Measurements from ENCODE around the gene HCFC1. TPM values are rescaled to one million over a fixed set of nuclear protein-coding genes. Genes with fewer than 3 reads are reported as not detected.

The HCFC1 gene
- total and polyA plus RNA-seq, 2 of the 8 experiments (the other 6 are each of a cell fraction or from before 2014, with no cell fraction given) = 24.9 to 117 TPM

DNA sequence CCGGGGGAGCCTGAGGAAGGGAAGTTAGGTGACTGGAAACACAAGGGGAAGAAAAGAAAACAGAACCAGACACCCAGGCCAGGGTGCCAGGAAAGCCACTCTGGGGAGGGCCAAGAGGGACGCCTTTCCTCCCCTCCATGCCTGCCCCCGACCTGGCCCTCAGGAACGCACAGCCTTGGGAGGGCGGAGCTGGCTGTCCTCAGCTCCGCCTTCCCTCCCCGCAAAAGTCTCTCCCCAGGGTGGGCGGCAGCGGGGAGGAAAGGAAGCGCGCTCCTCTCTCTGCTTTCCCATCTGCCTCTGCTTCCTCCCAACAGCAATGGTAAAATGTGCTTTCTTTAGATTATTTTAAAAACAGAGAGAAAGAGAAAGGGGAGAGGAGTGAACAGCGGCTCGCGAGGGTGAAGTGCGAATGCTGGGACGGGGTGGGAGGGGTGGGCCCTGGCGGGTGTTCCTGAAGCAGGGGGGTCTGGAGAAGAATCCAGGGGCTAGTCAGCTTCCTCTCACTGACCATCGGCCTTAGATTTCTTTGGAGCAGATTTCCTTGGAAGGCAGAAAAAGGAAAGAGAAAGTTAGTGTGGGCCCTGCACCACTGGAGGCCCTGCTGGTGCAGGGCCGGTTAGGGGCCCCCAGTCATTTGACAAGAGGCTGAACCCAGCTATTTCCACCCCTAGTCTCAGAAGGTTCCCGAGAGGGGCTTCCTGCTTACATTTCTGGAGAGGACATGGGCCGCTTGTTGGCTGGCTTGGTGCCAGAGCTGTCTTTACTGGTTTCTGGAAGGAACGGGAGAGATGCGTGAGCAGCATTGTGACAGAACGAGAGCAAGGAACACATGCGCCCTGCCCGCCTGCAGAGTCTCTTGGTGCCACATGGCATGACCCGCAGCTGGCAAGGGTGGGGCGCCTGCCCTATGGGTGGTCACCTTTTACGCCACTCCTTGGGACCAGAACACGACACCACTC lies 22.5 kb downstream of the HCFC1 start:
- no peak overlapping the region for H3K4ac ChIP-seq (replicated peaks; ENCODE audit: insufficient read length, low read depth, low read length)
- no peaks in the 10 kb centered on the region for H3K9me3 ChIP-seq (ENCODE audit: insufficient read depth in 2 of 2, low read depth in 1 of 2, low read length in 1 of 2)
- H4K5ac ChIP-seq (ENCODE audit: insufficient read length, low read depth, low read length) = no peak overlapping the region
- no peak overlapping the region for H2BK15ac ChIP-seq (ENCODE audit: low read length)
- H3K4me2 ChIP-seq (ENCODE audit: insufficient read depth in 1 of 2, low read depth in 2 of 2, low read length in 2 of 2) = no peak overlapping the region
- no peak overlapping the region for H3K56ac ChIP-seq (replicated peaks; ENCODE audit: insufficient read length, low read depth, low read length)
- no peak overlapping the region; the same call in 1 of the 2 replicates for H3K27ac ChIP-seq (ENCODE audit: low read depth, low read length)
- no peaks in the 10 kb centered on the region for H3K79me1 ChIP-seq (ENCODE audit: low read depth, low read length)
- H3K14ac ChIP-seq (ENCODE audit: insufficient read length) = no peak overlapping the region
- H3K27me3 ChIP-seq (replicated peaks in 1 of 4; ENCODE audit: control insufficient read depth in 3 of 4, extremely low read depth in 1 of 4, insufficient read depth in 3 of 4, low read length in 3 of 4) = no peaks in the 10 kb centered on the region
- DNase-seq (ENCODE audit: low read depth in 1 of 2, low spot score in 2 of 2) (no peak), FAIRE-seq (no peak)
- H3K36me3 ChIP-seq (ENCODE audit: control insufficient read depth in 2 of 4, insufficient read depth in 4 of 4, low read length in 3 of 4) = peaks cover 22 to 42% (median 32%) of the 10 kb centered on the region in 4 experiments; a peak in 7 of 8 replicates
- 83% methylated on average over 15 of the region's 30 CpGs; no CpG with 5 or more reads in 1 of the 2 experiments for WGBS, 2 experiments (ENCODE audit: extremely low coverage in 1 of 2, insufficient coverage in 1 of 2, insufficient read length in 1 of 2, insufficient replicate concordance in 2 of 2, low coverage in 1 of 2, low lambda C conversion rate in 2 of 2, missing lambda C conversion rate in 1 of 2)
- H2BK120ac ChIP-seq (replicated peaks; ENCODE audit: low read depth, low read length) = no peak overlapping the region
- H4K20me1 ChIP-seq (replicated peaks in 1 of 2; ENCODE audit: control insufficient read depth in 1 of 2, insufficient read depth in 2 of 2, low read length in 2 of 2) = peaks cover 0 to 4% of the 10 kb centered on the region in 2 experiments
- H4K91ac ChIP-seq (replicated peaks; ENCODE audit: insufficient read length, low read length) = no peak overlapping the region
- ChIA-PET CTCF (ENCODE audit: partially characterized antibody) (interaction anchor here (1.4 to 11.1 kb wide), 9 partner anchors 10 to 183 kb away, joined by 3 to 272 read pairs (median 6); partner anchors contain the start of genes ARHGAP4, HCFC1 and NAA10), POLR2A (ENCODE audit: partially characterized antibody) (interaction anchor here (0.7 to 18.9 kb wide), 5 partner anchors 18 to 420 kb away, joined by 3 to 231 read pairs (median 12); partner anchors contain the start of genes ARHGAP4, HCFC1 and SSR4)
- H3K23me2 ChIP-seq (ENCODE audit: low read depth, low read length) = no peaks in the 10 kb centered on the region
- H2AK5ac ChIP-seq (ENCODE audit: low read depth, low read length) = no peak overlapping the region
- no peaks in the 10 kb centered on the region for H3K79me2 ChIP-seq (ENCODE audit: control insufficient read depth in 1 of 2, insufficient read depth in 2 of 2, low read length in 2 of 2)
- no peak overlapping the region for H4K8ac ChIP-seq (ENCODE audit: extremely low read depth, insufficient read depth, low read length)
- peaks cover 0 to 11% (median 3%) of the 10 kb centered on the region in 4 experiments; a peak in 3 of 7 replicates for H3K4me1 ChIP-seq (replicated peaks in 1 of 4; ENCODE audit: control insufficient read depth in 3 of 4, insufficient read depth in 4 of 4, low read length in 3 of 4)
- H3K4me3 ChIP-seq (ENCODE audit: extremely low read depth in 1 of 4, insufficient read depth in 2 of 4, low read depth in 3 of 4, low read length in 4 of 4) = no peak overlapping the region
- H2BK5ac ChIP-seq (ENCODE audit: low read depth, low read length) = no peak overlapping the region
- no peak overlapping the region for H2AFZ ChIP-seq (ENCODE audit: low read length)
- H2BK12ac ChIP-seq (ENCODE audit: low read depth, low read length) = no peak overlapping the region
- H3K23ac ChIP-seq (ENCODE audit: insufficient read length) = no peak overlapping the region
- no peak overlapping the region for H3K9ac ChIP-seq (replicated peaks in 1 of 4; ENCODE audit: extremely low read depth in 1 of 4, low read depth in 3 of 4, low read length in 3 of 4)
- H3K18ac ChIP-seq (ENCODE audit: extremely low read depth, low read length) = no peak overlapping the region
- H2BK20ac ChIP-seq (ENCODE audit: low read length) = no peak overlapping the region
- TF ChIP-seq SUZ12 (IDR thresholded peaks at IDR 0.05; ENCODE audit: low read length) (no peak), CEBPB (IDR thresholded peaks at IDR 0.05; ENCODE audit: low read depth, low read length) (no peak), RAD21 (IDR thresholded peaks at IDR 0.05 in 1 of 2, conservative IDR thresholded peaks at IDR 0.05 in 1 of 2; ENCODE audit: low read depth in 2 of 2, low read length in 2 of 2) (no peak), RFX5 (IDR thresholded peaks at IDR 0.05; ENCODE audit: borderline replicate concordance, low read depth, low read length) (no peak)
- TF ChIP-seq, protein P1, sequence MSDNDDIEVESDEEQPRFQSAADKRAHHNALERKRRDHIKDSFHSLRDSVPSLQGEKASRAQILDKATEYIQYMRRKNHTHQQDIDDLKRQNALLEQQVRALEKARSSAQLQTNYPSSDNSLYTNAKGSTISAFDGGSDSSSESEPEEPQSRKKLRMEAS (IDR thresholded peaks at IDR 0.05) = no peak
- TF ChIP-seq, protein P2, sequence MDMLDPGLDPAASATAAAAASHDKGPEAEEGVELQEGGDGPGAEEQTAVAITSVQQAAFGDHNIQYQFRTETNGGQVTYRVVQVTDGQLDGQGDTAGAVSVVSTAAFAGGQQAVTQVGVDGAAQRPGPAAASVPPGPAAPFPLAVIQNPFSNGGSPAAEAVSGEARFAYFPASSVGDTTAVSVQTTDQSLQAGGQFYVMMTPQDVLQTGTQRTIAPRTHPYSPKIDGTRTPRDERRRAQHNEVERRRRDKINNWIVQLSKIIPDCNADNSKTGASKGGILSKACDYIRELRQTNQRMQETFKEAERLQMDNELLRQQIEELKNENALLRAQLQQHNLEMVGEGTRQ (IDR thresholded peaks at IDR 0.05; ENCODE audit: low read length) = no peak
- TF ChIP-seq, protein P3, sequence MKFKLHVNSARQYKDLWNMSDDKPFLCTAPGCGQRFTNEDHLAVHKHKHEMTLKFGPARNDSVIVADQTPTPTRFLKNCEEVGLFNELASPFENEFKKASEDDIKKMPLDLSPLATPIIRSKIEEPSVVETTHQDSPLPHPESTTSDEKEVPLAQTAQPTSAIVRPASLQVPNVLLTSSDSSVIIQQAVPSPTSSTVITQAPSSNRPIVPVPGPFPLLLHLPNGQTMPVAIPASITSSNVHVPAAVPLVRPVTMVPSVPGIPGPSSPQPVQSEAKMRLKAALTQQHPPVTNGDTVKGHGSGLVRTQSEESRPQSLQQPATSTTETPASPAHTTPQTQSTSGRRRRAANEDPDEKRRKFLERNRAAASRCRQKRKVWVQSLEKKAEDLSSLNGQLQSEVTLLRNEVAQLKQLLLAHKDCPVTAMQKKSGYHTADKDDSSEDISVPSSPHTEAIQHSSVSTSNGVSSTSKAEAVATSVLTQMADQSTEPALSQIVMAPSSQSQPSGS (IDR thresholded peaks at IDR 0.05; ENCODE audit: low read length) = no peak
